HCEC 1CT (cell line): ENCODE measurements around the gene PTGS1.
A peak's percentile ranks its signal among the peaks of the same experiment; 100 is the strongest.

ENCODE experiments used
- DNase-seq: peaks from one replicate; pipeline ENCODE4 v3.0.0-alpha.2; 2017

PTGS1 gene

GRCh38 chr9:122376796-122377195, 6.0 kb downstream of the PTGS1 start:
- no peak for DNase-seq

GRCh38 chr9:122377241-122378164, 6.7 kb downstream of the PTGS1 start:
- DNase-seq, result no peak

GRCh38 chr9:122378236-122378635, 7.4 kb downstream of the PTGS1 start:
- DNase-seq, result no peak

GRCh38 chr9:122379340-122379739, 8.5 kb downstream of the PTGS1 start:
- DNase-seq, result no peak

GRCh38 chr9:122380293-122380692, 9.5 kb downstream of the PTGS1 start:
- no peak for DNase-seq

- no peak for DNase-seq
Measured at GRCh38 chr9:122381206-122381950, 10.6 kb downstream of the PTGS1 start.

GRCh38 chr9:122382901-122383850, 12.4 kb downstream of the PTGS1 start:
- DNase-seq, result peak; percentile 48

GRCh38 chr9:122383992-122384461, 13.2 kb downstream of the PTGS1 start:
- peak; percentile 80 for DNase-seq

- no peak for DNase-seq
Measured at GRCh38 chr9:122386311-122386872, 15.6 kb downstream of the PTGS1 start.

GRCh38 chr9:122387536-122387935, 16.7 kb downstream of the PTGS1 start:
- no peak for DNase-seq

GRCh38 chr9:122389195-122389594, 18.4 kb downstream of the PTGS1 start:
- DNase-seq, result no peak

GRCh38 chr9:122389799-122390481, 19.1 kb downstream of the PTGS1 start:
- DNase-seq, result no peak

GRCh38 chr9:122392284-122392683, 21.5 kb downstream of the PTGS1 start:
- DNase-seq, result no peak

GRCh38 chr9:122392714-122393113, 21.9 kb downstream of the PTGS1 start:
- peak; percentile 56 for DNase-seq

- no peak for DNase-seq
Measured at GRCh38 chr9:122393284-122393983, 22.6 kb downstream of the PTGS1 start.

- DNase-seq, result peak; percentile 86
Measured at GRCh38 chr9:122394265-122395125, 23.7 kb downstream of the PTGS1 start.

GRCh38 chr9:122396614-122397148, 25.9 kb downstream of the PTGS1 start:
- no peak for DNase-seq

GRCh38 chr9:122397749-122398148, 26.9 kb downstream of the PTGS1 start:
- no peak for DNase-seq

- DNase-seq, result no peak
Measured at GRCh38 chr9:122398371-122398924, 27.6 kb downstream of the PTGS1 start.
